Measurements from ENCODE around the gene VSTM2B.

DNA sequence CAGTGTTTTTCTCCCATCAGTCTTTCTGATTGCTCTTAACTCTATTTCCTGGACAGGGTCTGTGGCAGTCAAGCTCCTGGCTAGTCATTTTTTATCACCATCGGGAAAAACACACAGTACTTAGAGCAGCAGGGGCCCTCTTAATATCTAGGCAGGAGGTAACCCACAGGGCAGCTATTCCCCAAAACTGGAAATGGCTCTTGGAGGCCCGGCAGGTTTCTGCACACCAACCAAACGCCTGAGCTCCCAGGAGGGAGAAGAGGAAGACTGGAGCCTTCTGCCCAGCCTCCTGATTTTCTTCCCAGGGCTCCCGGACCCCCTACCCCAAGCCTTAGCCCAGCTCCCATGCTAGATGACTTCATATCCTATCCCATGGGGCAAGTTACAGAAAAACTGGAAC lies 49.3 kb upstream of the VSTM2B start:
- no peak for TF ChIP-seq POLR2A (IDR thresholded peaks at IDR 0.05)
- TF ChIP-seq, protein P1, sequence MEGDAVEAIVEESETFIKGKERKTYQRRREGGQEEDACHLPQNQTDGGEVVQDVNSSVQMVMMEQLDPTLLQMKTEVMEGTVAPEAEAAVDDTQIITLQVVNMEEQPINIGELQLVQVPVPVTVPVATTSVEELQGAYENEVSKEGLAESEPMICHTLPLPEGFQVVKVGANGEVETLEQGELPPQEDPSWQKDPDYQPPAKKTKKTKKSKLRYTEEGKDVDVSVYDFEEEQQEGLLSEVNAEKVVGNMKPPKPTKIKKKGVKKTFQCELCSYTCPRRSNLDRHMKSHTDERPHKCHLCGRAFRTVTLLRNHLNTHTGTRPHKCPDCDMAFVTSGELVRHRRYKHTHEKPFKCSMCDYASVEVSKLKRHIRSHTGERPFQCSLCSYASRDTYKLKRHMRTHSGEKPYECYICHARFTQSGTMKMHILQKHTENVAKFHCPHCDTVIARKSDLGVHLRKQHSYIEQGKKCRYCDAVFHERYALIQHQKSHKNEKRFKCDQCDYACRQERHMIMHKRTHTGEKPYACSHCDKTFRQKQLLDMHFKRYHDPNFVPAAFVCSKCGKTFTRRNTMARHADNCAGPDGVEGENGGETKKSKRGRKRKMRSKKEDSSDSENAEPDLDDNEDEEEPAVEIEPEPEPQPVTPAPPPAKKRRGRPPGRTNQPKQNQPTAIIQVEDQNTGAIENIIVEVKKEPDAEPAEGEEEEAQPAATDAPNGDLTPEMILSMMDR (IDR thresholded peaks at IDR 0.05): no peak
